SU-DHL-6 (cell line): ENCODE measurements around the gene CEACAM16.

Source experiments
- EZH2phosphoT487 ChIP-seq: fragments of 200-600 bp; sonication (generic), shearing (Covaris generic); conservative IDR thresholded peaks from 2 replicates; pipeline ENCODE4 v1.6.1; 2018; ENCODE audit warnings: mild to moderate bottlenecking, antibody characterized with exemption, low read length, moderate library complexity, mixed read lengths
- TF ChIP-seq, protein P1 (sequence below): fragments of 200-600 bp; sonication (generic); IDR thresholded peaks from one replicate; pipeline ENCODE4 v1.5.1; 2017; ENCODE audit warnings: antibody characterized with exemption, mild to moderate bottlenecking, low read length, moderate library complexity; ENCODE audit not compliant: insufficient read depth, poor library complexity, severe bottlenecking

DNA sequence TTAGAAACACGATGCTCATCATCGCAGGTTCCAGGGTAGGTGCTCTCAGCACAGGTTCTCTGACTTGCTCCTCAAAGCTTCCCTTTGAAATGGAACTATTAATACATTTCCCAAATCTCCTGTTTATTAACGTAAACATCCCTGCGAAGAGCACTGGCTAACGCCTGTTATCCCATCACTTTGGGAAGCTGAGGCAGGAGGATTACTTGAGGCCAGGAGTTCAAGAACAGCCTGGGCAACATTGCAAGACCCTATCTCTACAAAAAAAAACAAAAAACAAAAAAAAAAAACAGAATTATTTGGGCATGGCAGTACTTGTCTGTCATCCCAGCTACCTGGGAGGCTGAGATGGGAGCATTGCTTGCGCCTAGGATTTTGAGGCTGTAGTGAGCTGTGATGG, 18.7 kb downstream of the CEACAM16 start:
- TF ChIP-seq, protein P1, sequence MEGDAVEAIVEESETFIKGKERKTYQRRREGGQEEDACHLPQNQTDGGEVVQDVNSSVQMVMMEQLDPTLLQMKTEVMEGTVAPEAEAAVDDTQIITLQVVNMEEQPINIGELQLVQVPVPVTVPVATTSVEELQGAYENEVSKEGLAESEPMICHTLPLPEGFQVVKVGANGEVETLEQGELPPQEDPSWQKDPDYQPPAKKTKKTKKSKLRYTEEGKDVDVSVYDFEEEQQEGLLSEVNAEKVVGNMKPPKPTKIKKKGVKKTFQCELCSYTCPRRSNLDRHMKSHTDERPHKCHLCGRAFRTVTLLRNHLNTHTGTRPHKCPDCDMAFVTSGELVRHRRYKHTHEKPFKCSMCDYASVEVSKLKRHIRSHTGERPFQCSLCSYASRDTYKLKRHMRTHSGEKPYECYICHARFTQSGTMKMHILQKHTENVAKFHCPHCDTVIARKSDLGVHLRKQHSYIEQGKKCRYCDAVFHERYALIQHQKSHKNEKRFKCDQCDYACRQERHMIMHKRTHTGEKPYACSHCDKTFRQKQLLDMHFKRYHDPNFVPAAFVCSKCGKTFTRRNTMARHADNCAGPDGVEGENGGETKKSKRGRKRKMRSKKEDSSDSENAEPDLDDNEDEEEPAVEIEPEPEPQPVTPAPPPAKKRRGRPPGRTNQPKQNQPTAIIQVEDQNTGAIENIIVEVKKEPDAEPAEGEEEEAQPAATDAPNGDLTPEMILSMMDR = no peak
- TF ChIP-seq EZH2phosphoT487 = no peak
